Measurements from ENCODE around the gene PGAM1.

GRCh38 chr10:97434055-97434454 is 8.1 kb downstream of the PGAM1 start:
- TF ChIP-seq CTCF (IDR thresholded peaks at IDR 0.05) (no peak), POLR2A (IDR thresholded peaks at IDR 0.05) (no peak)

Data from thyroid gland (tissue), 4 donors.